CD4-positive, alpha-beta T cell treated with Interleukin-1 beta for 1 hour (primary cell): Measurements from ENCODE around the gene MCHR1.
"Not testable (repeated sequence)": the region's sequence is repeated elsewhere in the genome, so short reads cannot be mapped to it uniquely, and the experiment has no call there.

Source experiments
- DNase-seq, 2 donors: peaks; one replicate each; pipeline ENCODE4 v3.0.0-alpha.2; 2020 to 2022

MCHR1 gene

GRCh38 chr22:40659166-40659565, 20.1 kb upstream of the MCHR1 start:
- no peak for DNase-seq

- DNase-seq, result no peak
Observed at GRCh38 chr22:40660730-40661129, 18.6 kb upstream of the MCHR1 start.

DNA sequence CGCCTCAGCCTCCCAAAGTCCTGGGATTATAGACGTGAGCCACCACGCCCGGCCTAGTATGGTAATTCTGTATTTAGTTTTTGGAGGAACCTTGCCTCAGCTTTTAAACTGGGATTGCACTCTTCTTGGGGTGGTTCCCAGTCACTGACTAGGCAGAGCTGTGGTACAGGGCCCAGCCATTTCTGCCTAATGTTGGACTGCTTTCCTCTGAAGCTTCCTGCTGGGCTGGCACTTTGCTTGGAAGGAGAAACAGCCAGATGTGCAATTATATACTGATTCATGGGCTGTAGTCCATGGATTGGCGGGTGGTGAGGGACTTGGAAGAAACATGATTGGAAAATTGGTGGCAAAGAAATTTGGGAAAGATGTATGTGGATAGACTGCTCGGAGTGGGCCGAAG, 17.6 kb upstream of the MCHR1 start:
- no peak for DNase-seq

DNA sequence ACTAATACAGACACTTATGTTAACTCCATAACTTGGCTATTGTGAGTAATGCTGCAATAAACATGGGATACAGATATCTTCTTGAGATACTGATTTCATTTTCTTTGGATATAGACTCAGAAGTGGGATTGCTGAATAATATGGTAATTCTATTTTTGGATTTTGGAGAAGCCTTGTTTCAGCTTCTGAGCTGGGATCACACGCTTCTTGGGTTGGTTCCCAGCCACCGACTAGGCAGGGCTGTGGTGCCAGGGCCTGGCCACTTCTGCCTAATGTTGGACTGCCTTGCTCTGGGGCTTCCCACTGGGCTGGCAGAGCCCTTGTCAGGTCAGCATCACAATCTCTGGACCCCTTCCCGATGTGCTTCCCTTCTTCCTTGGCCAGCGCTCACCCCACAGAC, 14.0 kb upstream of the MCHR1 start:
- DNase-seq, result no peak

- no peak for DNase-seq
Observed at GRCh38 chr22:40666151-40666848, 13.0 kb upstream of the MCHR1 start.

GRCh38 chr22:40668611-40669411, 10.5 kb upstream of the MCHR1 start:
- DNase-seq, result no peak

- no peak for DNase-seq
Observed at GRCh38 chr22:40670058-40670457, 9.2 kb upstream of the MCHR1 start.

GRCh38 chr22:40671369-40671768, 7.9 kb upstream of the MCHR1 start:
- DNase-seq, result no peak

GRCh38 chr22:40671796-40672360, 7.4 kb upstream of the MCHR1 start:
- no peak for DNase-seq

- DNase-seq, result no peak
Observed at GRCh38 chr22:40673017-40673416, 6.3 kb upstream of the MCHR1 start.

- no peak for DNase-seq
Observed at GRCh38 chr22:40674274-40674673, 5.0 kb upstream of the MCHR1 start.

DNA sequence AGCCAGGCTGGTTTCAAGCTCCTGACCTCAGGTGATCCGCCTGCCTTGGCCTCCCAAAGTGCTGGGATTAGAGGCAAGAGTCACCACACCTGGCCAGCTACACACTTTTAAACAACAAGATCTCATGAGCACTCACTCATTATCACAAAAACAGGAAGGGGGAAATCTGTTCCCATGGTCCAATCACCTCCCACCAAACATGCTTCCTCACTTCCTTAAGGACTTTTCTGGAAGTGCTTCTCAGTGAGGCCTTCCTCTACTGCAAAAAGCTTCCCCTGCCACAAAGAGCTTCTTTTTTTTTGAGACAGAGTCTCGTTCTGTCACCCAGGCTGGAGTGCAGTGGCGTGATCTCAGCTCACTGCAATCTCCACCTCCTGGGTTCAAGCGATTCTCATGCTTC, 3.1 kb upstream of the MCHR1 start:
- not testable (repeated sequence) for DNase-seq

DNA sequence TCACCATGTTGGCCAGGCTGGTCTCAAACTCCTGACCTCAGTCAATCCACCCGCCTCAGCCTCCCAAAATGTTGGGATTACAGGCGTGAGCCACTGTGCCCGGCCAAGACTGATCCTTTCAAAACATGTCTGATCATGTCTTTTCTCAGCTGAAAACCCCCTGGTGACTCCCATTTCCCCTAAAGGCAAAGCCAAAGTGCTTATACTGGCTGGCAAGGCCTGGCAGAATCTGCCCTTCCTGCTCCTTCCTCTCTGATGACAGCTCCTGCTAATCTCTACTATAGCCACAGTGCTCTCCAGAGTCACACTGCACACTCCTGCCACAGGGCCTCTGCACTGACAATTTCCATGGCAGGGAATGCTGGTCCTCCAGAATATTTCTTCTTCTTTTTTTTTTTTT, 2.6 kb upstream of the MCHR1 start:
- DNase-seq, result no peak

DNA sequence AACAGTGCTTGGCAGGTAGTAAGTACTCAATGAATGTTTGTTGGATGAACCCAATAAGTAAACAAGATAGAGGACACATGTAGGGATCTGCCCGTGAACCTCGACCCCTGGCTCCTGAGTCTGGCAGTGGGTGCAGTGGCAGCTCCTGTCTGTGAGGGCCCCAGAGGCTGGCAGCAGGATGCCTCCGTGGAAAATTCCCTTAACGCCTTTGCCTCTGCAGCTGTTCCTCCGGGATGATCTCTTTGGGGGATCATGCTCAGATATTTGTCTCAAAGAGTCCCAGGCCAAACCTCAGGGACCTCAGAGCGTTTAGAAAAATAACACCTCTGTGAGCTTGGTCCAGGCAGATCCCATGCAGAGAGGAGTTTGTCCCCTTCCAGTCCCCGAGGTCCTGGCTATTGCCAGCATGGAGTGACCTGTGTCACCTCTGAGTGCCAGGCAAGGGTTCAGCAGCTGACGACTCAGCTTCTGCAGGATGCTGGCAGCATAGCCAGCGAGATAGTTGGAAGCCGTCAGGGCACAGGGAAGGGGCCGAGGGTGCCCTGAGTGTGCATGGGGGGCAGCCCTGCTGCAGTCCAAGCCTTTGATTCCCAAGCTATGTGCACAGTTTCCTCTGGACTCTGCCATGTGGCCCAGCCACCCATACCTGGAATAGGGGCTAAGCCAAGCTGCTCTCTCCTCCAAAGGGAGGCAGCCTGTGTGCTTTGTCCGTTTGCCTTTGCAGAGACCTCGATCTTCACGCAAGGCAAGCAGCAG, 613 bp upstream of the MCHR1 start:
- no peak for DNase-seq

- no peak for DNase-seq
Observed at GRCh38 chr22:40679964-40680818, 907 bp downstream of the MCHR1 start.

DNA sequence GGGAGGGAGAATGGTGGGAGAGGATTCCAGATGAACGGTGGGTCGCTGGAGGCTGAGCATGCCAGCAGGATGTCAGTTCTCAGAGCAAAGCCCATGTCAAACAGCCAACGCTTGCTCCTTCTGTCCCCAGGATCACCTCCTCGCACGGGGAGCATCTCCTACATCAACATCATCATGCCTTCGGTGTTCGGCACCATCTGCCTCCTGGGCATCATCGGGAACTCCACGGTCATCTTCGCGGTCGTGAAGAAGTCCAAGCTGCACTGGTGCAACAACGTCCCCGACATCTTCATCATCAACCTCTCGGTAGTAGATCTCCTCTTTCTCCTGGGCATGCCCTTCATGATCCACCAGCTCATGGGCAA, 1.5 kb downstream of the MCHR1 start:
- no peak for DNase-seq

- no peak for DNase-seq
Observed at GRCh38 chr22:40681451-40681850, 2.2 kb downstream of the MCHR1 start.

GRCh38 chr22:40684728-40685127, 5.4 kb downstream of the MCHR1 start:
- DNase-seq, result peak in 1 of 2 donors; percentile 11

GRCh38 chr22:40685406-40685805, 6.1 kb downstream of the MCHR1 start:
- peak in 1 of 2 donors; percentile 24 for DNase-seq

GRCh38 chr22:40687706-40688105, 8.4 kb downstream of the MCHR1 start:
- DNase-seq, result no peak

DNA sequence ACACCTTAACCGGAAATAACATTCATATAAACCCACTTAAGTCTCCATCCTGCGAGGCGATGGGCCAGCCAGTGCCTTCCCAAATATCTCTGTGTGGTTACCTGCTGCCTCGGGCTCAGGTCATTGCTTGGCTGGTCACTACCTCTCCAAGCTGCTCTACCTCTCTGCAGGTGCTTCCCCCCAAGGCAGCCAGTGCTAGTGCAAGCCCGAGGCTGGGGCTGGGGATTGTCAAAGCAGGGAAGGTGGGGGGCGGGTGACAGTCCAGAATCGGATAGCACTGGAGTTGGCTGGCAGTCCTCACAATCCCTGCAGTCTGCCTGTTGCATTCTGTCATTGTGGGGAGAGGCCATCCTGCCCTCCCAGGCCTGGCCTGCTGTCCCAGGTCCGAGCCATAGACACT, 11.1 kb downstream of the MCHR1 start:
- DNase-seq, result no peak

- no peak for DNase-seq
Observed at GRCh38 chr22:40691532-40691931, 12.2 kb downstream of the MCHR1 start.

- DNase-seq, result no peak
Observed at GRCh38 chr22:40694411-40694810, 15.1 kb downstream of the MCHR1 start.
